AG04449 (cell line): Measurements from ENCODE around the gene NAA30.

ENCODE experiments used
- CTCF ChIA-PET: fragments of 350-600 bp; formaldehyde crosslinking; extraction: SDS; loops from one replicate; lab custom pipeline; 2021; ENCODE audit warnings: antibody characterized with exemption; lab: Yijun Ruan, JAX
- POLR2A ChIA-PET: fragments of 400-600, 350-600 bp; formaldehyde crosslinking; extraction: SDS; loops from one replicate; lab custom pipeline; 2020; ENCODE audit warnings: antibody characterized with exemption, inconsistent platforms; lab: Yijun Ruan, JAX
- DNase-seq: peaks from one replicate; pipeline ENCODE4 v3.0.0-alpha.2; 2010; ENCODE audit warnings: low read depth, low spot score
- H3K4me3 ChIP-seq: 2 replicates; pipeline ENCODE4 v1.5.1; 2011; ENCODE audit warnings: low read depth, mild to moderate bottlenecking, control low read depth, low read length
- TF ChIP-seq, protein P1 (sequence below): IDR thresholded peaks from one replicate; pipeline ENCODE4 v1.5.1; 2011; ENCODE audit warnings: mild to moderate bottlenecking, moderate library complexity, low read length, control low read depth, inconsistent platforms; ENCODE audit not compliant: insufficient read depth; ENCODE audit errors: missing control alignments

Gene NAA30

DNA sequence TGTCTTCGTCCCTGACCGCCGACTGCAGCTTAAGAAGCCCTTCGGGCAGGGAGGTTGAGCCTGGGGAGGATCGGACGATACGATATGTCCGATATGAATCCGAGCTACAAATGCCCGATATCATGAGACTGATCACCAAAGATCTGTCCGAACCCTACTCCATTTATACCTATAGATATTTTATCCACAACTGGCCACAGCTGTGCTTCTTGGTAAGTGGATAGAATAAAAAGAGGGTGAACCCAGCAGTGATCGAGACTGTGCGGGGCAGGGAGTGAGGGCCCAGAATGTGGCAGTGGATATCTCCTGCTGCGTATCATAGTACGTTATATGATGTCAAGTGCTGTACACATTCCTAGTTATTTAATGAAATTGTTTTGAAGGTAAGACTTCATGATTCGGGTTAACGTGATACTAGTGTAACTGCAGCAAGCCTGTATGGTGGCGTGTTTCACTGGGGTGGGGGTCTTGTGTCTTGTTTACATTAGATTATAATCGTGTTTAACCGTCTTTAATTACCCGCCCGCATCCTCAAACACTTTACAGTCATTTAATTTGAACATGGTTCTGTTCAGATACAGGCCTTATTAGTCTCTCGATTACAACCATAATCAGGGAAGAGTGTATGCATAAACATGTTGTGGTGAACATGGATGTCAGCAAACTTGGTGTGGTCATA lies 1.3 kb downstream of the NAA30 start:
- H3K4me3 ChIP-seq = peak overlapping the region; percentile 75
- TF ChIP-seq, protein P1, sequence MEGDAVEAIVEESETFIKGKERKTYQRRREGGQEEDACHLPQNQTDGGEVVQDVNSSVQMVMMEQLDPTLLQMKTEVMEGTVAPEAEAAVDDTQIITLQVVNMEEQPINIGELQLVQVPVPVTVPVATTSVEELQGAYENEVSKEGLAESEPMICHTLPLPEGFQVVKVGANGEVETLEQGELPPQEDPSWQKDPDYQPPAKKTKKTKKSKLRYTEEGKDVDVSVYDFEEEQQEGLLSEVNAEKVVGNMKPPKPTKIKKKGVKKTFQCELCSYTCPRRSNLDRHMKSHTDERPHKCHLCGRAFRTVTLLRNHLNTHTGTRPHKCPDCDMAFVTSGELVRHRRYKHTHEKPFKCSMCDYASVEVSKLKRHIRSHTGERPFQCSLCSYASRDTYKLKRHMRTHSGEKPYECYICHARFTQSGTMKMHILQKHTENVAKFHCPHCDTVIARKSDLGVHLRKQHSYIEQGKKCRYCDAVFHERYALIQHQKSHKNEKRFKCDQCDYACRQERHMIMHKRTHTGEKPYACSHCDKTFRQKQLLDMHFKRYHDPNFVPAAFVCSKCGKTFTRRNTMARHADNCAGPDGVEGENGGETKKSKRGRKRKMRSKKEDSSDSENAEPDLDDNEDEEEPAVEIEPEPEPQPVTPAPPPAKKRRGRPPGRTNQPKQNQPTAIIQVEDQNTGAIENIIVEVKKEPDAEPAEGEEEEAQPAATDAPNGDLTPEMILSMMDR = no peak
- no peak for DNase-seq
- CTCF ChIA-PET = interaction anchor here (1.3 to 1.9 kb wide), 2 partner anchors 8 to 10 kb away, joined by 3 to 7 read pairs; no protein-coding TSS in a partner anchor
- POLR2A ChIA-PET = interaction anchor here (0.5 to 2.1 kb wide), 2 partner anchors 122 to 1128 kb away, joined by 3 to 7 read pairs; partner anchors contain the start of genes AP5M1 and EXOC5

- CTCF ChIA-PET = no interaction called here
- H3K4me3 ChIP-seq = no peak overlapping the region
- no peak for DNase-seq
- TF ChIP-seq, protein P1 = no peak
- POLR2A ChIA-PET = no interaction called here
Measured at GRCh38 chr14:57392830-57393229, 2.4 kb downstream of the NAA30 start.

GRCh38 chr14:57400556-57401494 lies 10.4 kb downstream of the NAA30 start:
- POLR2A ChIA-PET = no interaction called here
- CTCF ChIA-PET = interaction anchor here (1.8 kb wide), 1 partner anchor 10 kb away, joined by 7 read pairs; the partner anchor contains the start of gene NAA30
- H3K4me3 ChIP-seq = no peak overlapping the region
- DNase-seq = no peak
- TF ChIP-seq, protein P1 = no peak

- CTCF ChIA-PET = interaction anchor here (0.7 kb wide), 1 partner anchor 26 kb away, joined by 3 read pairs; no protein-coding TSS in a partner anchor
Measured at GRCh38 chr14:57401501-57401900, 11.1 kb downstream of the NAA30 start.

GRCh38 chr14:57402173-57402852 lies 11.9 kb downstream of the NAA30 start:
- no peak for DNase-seq
- H3K4me3 ChIP-seq = no peak overlapping the region
- TF ChIP-seq, protein P1 = no peak
- POLR2A ChIA-PET = no interaction called here
- CTCF ChIA-PET = interaction anchor here (0.7 kb wide), 1 partner anchor 25 kb away, joined by 3 read pairs; no protein-coding TSS in a partner anchor

More at GRCh38 chr14:57401501-57401900, 11.1 kb downstream of the NAA30 start:
- TF ChIP-seq, protein P1 = no peak
- DNase-seq = no peak
- H3K4me3 ChIP-seq = no peak overlapping the region
- POLR2A ChIA-PET = no interaction called here
